EH (cell line): ENCODE measurements around the gene AUTS2.
A peak's percentile ranks its signal among the peaks of the same experiment; 100 is the strongest.

ENCODE experiments used
- DNase-seq: peaks from one replicate; pipeline ENCODE4 v3.0.0-alpha.2; 2015; ENCODE audit warnings: low read depth

The AUTS2 gene

GRCh38 chr7:70307544-70308106, 709.4 kb downstream of the AUTS2 start:
- no peak for DNase-seq

- no peak for DNase-seq
Measured at GRCh38 chr7:70312336-70312735, 714.1 kb downstream of the AUTS2 start.

GRCh38 chr7:70313271-70313670, 715.0 kb downstream of the AUTS2 start:
- DNase-seq, result no peak

DNA sequence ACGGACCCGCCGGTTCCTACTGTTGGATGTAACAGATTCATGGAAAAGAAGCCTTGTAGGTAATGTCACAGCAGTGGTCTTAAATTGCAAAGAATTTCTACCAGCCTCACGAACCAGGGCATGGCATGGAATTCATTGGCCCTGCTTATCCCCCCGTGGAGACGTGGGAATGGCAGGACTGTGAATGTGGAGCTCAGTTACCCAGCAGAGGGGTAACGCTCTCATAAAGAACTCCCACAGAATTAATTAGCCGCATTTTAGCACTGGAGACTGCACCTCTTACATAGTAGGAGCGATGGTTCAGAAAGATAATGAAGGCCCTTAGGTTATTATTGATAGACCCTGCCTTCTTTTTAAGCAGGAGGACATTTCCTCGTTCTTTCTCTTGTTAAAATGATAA, 715.4 kb downstream of the AUTS2 start:
- no peak for DNase-seq

DNA sequence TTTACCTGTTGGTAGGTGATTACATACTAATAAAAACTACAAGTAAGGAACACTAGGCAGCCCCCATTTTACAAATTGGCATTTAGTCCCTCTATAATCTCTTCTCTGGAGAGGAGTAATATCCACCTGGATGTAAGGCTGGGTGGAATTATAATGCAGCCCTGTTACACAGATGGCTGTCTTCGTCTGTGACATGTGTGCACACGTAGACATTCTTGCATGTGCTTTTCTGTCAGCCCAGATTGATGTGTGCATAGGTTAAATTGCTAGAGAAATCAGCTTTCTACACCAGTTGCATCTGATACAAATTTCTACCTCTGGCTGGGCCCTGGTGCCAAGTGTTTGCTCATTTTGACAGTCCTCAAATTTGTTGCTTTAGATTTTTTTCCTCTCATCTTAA, 715.9 kb downstream of the AUTS2 start:
- no peak for DNase-seq

DNA sequence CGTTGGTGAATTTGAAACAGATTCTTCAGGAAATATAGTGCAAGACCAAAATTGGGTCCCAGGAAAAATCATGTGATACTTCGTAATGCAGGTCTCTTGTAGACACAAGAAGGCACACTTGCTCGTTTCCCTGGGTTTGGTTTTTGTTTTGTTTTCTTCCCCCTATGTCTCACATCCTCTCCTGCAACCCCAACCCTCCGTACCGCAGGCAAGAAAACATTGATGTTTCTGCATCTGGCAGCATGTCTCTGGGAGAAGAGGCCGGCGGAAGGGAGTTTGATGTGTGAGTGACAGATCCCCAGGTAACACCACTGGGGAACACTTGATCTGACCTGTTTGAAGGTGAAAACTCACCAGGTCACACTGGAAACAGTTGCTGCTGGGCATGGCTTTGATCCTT, 718.5 kb downstream of the AUTS2 start:
- DNase-seq, result no peak

GRCh38 chr7:70317356-70317755, 719.1 kb downstream of the AUTS2 start:
- DNase-seq, result no peak

GRCh38 chr7:70318511-70318910, 720.2 kb downstream of the AUTS2 start:
- DNase-seq, result no peak

DNA sequence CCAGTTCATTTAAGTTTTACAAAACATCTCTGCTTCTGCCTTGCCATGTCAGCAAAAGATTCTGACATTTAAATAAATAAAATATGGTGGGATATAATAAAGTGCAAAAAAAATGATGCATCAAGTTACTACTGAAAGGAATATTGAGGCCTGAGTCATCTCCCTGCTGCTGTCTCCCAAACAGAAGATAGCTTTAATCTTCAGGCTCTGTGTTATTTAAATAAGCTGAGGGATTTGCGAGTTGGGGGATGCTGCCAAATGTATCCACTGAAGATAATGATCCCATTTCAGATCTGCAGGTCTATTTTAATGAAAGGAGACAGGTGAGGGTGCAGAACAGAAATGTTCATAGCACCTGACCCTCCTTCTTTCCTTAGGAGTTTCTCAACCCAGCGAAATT, 720.8 kb downstream of the AUTS2 start:
- DNase-seq, result no peak

DNA sequence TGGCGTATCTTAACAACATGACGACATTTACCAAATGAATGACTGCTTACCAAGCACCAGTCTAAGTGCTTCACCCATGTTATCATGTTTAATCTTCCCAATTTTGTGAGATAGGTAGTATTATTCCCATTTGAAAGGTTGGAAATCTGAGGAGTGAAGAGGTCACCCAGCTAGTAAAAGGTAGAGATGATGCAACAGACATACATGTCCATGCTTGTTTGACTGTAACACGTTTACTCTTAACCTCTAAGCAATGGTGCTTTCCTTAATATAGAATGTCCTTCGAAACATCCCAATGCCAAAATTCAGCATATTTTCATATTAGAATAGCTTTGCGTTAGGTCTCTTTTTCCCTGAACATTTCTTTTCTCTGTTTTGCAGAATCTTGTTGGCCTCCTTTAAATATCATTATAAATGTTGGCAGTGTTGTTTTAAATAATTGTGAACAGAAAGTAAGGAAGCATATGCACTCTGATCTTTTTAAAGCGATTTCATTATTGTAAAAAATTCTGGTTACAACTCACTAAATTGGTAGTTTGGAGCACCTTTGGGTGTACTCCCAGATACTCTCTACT, 722.8 kb downstream of the AUTS2 start:
- no peak for DNase-seq

DNA sequence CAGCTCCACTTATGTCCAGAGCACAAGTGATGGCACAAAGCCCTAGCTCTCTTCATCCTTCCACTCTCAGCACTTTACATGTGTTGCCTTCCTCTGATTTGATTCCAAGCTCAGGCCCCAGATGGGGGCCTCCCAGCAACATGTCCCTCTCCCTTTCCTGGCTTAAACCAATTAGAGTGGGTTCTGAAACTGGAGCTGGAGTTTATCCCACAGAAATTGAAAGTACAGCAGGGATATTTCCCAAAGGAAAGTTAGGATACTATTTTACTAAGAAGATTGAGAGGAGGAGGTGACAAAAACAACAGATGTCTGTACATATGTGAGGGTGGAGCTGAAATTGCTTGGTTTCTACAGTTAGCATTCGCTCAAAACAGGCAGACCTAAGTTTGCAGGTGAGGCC, 724.6 kb downstream of the AUTS2 start:
- no peak for DNase-seq

DNA sequence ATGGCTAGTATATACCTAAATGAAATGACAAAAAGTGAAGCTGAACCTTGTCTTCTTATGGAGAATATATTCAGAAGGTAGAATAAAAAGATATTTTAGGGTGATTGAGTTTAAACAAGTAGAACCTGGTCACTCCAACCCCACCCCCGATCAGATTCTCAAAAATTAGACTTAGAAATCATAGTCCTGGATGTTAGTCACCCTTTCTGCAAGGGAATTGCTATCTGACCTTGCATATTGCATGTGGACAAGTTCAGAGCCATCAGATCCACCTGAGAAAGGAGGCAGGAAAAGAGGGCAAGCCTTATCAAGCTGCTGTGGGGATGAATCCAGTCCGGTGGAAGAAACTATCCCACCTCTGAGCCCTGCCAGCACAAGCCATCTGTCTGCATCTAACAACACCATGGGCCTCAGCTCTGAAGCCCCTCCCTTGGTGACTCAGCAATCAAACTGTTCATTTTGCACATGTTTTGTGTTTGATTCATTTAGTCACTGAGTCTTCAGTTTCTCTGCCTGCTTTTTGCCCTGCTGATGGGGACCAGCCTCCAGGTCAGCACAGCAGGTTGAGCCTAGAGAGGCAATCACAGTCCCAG, 727.3 kb downstream of the AUTS2 start:
- peak; percentile 5 for DNase-seq

GRCh38 chr7:70334295-70334694, 736.0 kb downstream of the AUTS2 start:
- DNase-seq, result no peak

DNA sequence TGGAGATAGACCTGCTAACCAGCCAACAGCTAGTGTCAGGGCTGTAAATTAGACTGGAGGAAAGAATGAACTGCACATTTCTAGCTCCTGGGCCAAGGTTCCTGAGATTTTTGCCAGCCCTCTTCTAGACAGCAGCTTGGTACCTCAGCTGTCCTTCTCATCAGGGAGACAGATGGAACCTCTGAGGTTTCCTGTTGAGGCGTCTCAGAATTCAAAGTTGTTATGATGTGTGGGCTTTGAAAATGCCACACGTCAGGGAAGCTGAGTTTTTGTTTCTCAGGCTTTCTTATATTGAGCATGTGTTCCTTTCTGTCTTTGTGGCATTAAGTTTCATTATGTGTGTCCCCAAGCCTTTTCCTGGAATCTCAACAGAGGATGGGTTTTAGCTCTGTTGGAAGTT, 736.6 kb downstream of the AUTS2 start:
- no peak for DNase-seq

- no peak for DNase-seq
Measured at GRCh38 chr7:70336536-70336935, 738.3 kb downstream of the AUTS2 start.

DNA sequence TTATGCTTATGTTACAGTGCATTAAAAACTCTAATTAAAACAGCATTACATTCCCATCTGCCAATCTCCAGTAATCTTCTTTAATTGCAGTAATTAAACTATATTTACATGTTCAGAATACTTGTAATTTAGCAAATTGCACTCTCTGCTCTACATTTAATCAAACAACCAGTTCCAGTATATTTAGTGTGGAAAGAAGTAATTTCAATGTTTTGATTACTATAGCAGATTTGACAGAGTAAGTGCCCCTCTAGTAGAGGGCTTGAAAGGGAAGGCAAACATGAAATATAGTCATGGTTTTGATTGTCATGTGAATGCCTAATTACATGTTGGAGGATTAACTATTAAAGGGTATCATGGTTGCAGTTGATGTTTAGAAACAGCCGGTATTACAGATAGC, 739.7 kb downstream of the AUTS2 start:
- DNase-seq, result no peak

- DNase-seq, result no peak
Measured at GRCh38 chr7:70340236-70340635, 742.0 kb downstream of the AUTS2 start.

DNA sequence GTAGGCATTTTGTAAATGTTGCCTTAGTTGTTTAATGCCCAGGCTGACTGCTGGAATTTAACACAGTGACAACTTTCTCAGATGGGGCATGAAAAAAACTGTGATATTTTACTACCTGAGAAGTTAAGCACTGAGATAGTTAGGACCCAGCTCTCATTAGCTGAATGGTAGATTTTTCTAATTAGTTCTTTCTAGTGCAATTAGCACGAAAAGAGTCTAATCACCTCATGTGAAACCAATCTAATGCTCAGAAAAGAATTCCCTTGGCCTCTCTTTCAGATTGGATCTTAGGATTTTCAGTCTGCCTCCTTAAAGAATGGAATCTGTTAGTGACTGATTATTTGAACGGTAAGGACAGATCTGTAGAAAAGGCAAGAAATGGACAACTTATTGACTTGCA, 743.2 kb downstream of the AUTS2 start:
- no peak for DNase-seq

- no peak for DNase-seq
Measured at GRCh38 chr7:70343519-70343918, 745.2 kb downstream of the AUTS2 start.

GRCh38 chr7:70344726-70345125, 746.5 kb downstream of the AUTS2 start:
- no peak for DNase-seq

DNA sequence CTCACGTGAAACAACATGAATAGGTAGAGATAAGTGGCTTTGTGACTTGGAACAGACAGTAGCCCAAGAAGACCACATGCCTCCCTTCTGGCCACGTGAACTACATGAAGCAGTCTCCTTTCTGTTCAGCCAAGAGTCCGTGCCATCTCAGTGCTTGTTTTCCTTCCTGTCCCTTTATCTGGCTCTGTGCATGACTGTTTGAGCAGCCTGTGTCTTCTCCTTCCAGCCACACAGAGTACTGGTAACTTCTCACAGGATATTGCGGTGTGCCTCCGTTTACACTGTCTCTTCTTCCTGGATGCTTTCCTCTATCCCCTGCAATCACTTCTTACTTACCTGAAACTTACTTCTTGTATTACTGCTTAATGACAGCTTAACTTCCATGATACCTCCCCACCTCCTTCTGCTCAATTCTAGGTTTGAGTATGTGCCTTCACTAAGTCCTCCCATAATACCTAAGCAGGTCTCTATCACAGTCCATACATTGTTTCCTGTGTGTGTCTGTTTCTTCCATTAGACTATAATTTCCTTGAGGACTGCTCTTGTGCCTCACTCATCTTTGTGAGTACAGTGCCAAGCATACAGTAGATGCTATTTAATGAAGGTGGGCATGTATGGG, 748.7 kb downstream of the AUTS2 start:
- DNase-seq, result no peak

DNA sequence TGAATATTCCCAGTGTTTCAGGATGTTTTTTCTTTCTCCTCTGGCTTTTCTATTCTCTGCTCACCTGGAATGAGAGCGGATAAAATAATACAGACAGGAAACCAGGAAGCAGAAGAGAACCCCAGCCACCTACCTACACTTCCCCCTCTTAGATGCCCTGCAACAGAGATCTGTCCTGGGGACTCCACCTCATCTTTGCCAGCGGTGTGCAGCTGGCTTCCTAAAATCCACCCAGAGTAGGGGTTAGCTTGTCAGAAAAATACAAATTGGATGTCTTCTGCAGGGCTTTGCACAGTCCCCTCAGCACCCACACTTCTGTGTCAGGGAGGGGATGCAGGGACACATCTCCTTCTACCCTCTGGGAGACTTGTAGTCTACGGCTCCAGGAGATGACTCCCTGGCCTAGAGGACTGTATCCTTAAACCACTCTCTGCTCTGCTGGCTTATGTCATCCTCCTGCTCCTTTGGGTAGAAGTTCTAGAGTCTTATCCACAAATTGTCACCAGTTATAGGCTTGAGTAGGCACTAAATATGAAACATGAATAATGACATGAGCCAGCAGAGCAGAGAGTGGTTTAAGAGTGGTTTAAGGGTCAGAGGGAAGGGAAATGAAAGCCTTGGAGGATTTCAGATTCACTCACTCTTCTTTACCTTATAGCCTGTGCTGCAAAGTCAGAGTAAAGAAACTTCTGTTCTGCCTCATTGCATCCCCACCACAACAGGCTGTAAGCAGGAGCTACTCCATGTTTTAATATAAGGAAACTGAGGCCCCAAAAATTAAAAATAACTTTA, 749.4 kb downstream of the AUTS2 start:
- no peak for DNase-seq

DNA sequence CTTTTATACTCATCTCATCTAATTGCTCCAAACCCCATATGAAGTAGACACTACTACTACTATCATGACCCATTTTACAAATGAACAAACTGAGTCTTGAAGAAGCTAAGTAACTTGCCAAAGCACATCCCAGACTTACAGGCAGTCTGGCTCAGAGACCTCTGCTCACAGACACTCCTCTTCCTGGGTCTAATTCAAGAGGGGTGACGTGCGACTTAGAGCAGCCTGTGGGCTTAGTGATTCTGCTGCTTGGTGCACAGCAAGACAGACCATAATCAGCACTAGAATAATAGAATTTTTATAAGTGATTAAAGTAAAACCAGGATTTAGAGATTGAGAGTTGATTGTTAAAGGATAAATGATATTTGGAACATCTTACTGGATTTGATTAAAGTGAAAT, 750.8 kb downstream of the AUTS2 start:
- no peak for DNase-seq
